GM21529 (cell line): Measurements from ENCODE around the gene OR2V2.
"Not testable (repeated sequence)": the region's sequence is repeated elsewhere in the genome, so short reads cannot be mapped to it uniquely, and the experiment has no call there.

Experiments
- ATAC-seq: cut with Tn5 transposase; IDR thresholded peaks from one replicate; pipeline ENCODE4 v1.9.1; 2021; ENCODE audit not compliant: unreplicated experiment

OR2V2 gene

DNA sequence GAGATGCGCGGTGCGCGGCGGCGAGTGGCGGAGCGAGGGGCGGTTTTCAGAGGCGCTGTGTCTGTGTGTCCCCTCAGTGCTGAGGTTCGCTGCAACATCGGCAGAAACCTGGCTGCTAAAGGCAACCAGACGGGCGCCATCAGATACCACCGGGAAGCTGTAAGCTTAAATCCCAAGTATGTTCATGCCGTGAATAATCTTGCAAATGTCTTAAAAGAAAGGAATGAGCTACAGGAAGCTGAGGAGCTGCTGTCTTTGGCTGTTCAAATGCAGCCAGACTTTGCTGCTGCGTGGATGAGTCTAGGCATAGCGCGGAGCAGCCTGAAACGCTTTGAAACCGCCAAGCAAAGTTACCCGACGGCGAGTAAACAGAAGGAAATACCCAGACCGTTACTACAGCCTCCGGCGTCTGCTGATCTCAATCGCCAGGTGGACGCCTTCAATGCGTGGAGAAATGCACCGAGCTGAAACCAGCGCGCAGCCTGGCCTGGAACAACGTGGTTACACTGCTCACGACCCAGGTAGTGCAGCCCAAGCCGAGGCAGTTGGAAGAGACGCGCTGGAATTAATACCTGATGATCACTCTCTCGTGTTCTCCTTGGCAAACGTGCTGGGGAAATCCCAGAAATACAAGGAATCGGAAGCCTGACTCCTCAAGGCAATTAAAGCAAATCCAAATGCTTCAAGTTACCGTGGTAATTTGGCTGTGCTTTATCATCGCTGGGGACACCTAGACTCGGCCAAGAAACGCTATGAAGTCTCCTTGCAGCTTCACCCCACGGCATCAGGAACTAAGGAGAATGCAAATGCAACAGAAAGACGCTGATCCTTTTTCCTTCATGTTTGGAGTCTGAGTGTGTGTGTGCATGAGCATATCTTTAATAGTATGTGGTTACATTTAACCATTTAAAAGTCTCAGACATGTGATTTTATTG is 32.3 kb upstream of the OR2V2 start:
- no peak for ATAC-seq

DNA sequence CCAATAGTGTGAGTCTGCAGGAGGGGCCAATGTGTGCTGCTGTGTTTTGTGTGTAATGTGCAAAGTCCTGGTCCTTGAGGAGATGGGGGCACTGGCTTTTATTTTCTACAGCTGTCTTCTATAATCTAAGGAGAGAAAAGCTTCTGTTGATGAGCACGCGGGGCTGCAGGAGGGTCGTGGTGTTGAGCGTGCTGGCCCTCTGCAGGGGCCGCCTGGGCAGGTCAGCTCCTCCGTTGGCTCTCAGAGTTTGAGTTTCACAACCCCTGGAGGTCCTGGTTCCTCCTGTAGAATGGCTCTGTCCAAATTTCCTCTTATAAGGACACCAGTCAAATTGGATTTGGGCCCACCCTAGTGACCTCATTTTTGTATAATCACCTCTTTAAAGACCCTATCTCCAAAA is 29.0 kb upstream of the OR2V2 start:
- no peak for ATAC-seq

DNA sequence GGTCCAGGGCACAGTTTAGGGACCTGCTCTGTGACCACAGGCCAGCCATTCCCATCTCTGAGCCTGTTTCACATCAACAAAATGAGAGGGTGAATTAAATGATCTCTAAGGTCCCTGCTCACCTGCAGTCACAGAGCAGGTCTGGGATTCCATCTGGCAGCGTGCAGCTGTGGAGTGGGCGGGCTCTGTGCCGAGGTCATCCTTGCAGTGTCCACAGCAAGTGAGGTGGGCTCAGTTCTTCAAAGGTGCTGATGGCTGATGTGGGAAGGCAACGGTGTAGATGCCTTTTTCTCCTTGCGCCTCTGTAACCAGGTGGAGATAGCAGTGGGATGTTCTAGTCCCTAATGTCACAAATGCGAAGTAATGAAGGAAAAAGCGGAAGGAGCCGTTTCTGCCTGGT is 28.3 kb upstream of the OR2V2 start:
- no peak for ATAC-seq

DNA sequence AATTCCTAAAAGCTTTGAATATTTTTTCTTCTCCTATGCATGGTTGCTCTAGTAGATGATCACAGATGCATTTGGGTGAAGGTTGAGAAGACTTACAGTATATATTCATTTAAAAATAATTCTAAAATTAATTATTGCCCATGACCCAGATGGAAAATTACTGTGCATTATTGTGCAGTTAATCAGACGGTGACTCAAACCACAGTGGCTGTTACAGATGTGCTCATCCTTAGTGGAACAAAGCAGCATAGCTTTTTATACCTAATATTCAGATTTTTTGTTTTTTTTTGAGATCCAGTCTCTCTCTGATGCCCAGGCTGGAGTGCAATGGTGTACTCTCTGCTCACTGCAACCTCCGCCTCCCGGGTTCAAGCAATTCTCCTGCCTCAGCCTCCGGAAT is 27.1 kb upstream of the OR2V2 start:
- no peak for ATAC-seq

DNA sequence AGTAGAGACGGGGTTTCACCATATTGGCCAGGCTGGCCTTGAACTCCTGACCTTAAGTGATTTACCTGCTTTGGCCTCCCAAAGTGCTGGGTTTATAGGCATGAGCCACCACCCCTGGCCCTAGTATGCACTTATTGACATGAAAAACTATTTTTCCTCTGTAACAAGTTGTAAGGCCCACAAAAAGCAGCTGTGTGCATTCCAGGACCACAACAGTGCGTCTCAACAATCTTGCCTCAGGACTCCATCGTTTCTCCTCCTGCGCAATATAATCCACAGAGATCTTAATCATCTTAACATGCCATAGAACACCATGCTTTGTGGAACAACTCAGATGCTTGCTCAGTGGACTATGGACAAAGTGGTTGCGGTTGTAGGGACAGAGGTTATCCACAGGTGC is 26.6 kb upstream of the OR2V2 start:
- no peak for ATAC-seq

DNA sequence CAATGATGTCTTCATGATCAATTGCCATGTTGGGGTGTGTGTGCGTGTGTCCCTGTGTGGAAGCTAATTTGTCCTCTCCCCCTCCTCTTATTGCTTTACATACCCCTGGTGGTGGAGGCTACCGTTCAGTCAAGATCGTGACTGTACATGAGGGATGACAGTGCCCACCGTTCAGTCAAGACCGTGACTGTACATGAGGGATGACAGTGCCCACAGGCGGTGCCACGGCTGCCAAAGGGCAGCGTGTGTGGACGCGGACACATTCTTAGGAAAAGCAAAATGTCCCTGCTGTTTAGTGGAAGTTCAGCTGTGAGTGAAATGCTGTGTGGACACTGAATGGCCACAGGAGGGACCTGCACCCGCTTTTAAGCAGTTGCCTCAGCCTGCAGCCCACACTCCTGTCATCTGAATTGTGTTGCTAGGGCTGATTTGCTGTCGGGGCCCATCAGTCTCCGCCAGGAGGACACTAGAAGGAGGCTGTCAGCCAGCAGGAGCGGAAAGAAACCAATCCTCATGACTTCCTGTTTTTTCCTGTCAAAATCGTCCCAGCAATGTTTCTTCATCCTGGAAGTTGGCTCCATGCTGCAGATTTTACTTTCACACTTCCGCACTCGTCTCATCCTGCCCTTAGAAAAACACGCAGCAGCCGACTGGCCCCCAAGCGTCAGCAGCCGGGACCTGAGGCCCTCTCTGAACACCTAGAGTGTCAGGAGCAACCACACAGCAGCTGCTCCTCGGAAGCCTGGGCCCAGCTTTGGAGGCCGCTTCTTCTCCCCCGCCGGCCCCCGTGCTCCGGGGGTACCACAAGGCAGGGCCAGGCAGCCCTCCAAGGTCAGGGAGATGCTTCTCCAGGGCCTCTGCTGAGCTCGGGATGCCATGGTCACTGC is 25.5 kb upstream of the OR2V2 start:
- ATAC-seq = no peak

DNA sequence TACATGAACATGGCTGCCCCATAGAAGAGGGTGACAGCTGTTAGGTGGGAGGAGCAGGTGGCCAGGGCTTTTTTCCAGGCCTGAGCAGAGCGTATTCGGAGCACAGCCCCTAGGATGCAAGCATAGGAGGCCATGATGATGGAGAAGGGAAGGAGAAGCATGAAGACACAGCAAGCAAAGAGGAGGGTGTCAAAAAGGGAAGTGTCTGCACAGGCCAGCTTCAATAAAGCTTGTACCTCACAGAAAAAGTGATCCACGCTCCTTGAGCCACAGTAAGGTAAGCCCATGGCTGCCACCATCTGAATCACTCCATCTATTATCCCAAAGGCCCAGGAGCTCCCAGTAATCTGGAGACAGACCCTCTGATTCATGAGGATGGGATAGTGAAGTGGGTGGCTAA is 22.9 kb upstream of the OR2V2 start:
- no peak for ATAC-seq

DNA sequence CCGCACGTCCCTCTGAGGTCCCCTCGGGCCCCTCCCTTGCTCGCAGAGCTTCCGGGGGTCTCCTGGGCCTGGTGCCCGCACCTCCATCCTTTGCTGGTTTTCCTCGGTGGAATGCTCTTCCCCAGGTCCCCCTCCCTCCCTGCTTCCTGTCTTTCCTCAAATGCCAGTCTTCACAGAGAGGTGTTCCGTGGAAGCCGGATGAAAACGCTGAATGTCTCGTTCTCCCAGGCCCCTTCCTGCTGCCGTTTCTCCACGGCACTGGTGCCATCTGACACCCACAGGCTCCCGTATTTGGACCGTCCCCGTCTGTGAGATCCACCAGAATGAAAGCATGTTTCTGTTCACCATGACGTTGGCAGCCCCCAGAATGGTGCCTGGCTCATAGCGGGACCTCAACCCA is 20.5 kb upstream of the OR2V2 start:
- no peak for ATAC-seq

DNA sequence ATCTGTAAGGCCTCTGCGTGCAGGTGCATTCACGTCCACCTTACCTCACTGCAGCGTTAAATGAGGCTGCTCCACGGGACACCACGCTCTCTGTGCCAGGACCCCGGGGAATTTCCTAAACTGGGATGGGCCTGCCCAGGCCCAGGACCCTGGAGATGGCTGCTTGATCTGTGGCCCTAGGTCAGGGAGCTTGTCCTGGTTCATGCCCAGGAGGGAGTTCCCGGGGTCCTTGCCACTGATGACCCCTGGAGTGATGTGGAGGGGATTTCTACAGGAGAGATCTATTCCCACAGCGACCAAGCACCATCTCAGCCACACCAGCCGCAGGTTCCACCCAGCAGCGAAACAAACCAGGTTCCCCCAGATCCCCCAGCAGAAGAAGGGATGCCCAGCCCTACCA is 19.9 kb upstream of the OR2V2 start:
- no peak for ATAC-seq

DNA sequence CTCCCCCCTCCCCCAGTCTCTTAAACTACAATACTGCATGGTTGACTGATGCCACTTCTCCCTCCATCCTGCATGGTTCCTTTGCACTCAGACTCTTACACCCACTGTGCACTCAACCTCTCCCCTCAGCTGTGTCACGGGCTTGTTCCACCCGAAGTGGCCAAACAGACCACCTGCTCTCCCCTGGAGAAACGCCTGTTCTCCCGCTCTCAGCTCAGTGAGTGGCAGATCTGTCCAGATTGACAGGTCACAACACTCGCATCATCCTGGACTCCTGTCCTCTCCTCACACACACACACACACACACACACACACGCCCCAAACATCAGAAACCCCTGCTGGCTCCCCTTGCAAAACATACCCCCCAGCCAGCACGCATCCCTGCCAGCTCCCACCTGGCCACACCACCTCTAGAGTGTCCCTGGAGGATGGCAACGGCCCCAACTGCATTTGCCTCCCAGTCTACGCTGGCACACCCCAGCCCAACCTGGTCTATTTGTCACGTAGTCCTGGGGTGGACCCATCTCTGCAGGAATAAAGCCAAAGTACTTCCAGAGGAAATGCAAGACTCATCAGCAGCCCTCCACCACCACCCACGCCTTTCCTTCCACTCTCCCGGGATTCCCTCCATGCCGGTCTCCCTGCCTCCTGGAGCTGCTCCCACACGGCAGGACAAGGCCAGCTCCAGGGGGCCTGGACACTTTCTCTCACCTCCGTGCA is 19.3 kb upstream of the OR2V2 start:
- no peak for ATAC-seq

DNA sequence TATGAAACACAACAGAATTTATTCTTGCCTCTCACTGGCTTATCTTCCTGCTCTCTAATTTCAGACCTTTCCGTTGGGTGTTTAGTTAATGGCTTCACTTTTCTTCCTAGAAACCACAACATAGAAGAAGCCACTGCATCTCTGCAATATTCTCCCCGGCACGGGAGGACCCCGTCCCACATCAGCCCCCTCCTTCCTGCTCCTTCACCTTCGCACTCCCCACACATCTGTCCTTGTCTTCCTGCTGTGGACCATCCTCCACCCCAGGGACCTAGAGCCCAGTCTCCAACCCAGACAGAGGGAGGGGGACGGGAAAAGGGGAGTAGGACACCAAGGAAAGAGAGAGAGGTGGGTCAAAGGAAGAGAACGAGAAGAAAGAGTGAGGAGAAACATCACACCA is 17.8 kb upstream of the OR2V2 start:
- ATAC-seq = no peak

DNA sequence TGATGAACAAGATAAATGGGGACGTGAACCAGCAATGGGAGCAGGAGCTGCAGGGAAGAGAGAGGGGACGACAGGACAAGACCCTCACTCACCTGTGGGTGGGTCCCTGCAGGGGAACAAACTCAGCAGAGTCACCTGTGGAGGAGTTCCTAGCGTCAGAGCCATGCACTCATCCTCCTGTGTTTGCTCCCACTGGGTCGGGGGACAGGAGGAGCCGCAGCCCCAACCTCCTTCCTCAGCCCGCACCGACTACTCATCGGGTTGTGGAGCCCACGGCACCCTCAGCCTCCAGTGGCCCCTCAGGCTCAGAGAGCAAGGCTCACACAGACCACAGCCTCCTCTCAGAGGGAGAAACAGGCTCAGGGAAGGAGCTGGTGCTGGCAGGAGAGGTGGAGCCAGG is 17.3 kb upstream of the OR2V2 start:
- not testable (repeated sequence) for ATAC-seq

DNA sequence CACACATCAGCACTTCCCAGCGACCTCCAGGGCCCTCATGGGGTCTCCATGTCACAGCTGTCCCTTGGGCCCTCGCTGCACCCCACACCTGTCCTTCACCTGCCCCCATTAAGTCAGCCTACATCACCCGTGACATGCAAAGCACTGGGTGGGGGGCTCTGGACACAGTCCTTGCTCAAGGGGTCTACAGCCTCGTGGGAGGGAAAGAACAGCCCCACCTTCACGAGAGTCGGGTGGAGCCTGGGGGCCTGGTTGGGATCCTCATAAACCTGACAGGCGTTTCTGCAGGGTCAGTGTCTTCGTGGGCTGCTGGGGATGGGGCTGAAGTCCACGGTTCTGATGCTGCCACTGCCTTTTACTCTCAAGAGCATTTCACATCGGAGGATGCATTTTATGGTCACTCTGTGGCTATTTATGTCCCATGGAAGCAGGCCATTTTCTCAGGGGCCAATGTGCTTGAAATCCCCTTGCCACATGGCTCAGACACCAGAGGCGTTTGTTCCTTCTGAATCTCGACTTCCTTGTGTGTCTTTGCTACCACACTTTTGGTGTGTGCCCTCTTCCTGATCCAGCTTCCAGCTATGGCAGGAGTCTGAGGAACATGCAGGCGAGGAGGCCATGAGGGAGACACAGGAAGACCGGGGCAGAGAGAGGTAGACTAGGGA is 16.4 kb upstream of the OR2V2 start, which contains the start of gene OR2V1:
OR2V1 (minus strand) TSS at position 338 of the 665 bp plus-strand sequence. CDS start 5,865 bp downstream, outside the sequence.
- no peak for ATAC-seq

DNA sequence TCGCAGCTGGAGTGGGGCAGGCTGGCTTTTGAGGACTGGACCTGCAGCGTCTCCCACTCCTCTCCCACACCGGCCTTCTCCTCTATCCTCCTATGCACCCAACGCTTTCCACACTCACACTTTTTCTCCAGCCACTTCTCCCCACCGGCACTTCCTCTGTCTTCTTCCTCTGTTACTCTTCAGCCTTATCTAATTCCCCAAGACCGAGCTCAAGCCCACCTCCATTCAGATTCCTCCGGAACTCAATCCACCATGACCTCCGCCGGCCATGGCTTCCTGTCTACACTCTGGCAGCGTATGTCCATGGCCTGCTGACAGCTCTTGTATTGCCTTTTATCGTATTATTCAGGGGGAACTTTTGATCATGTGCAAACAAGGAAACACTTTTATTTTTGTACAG is 15.9 kb upstream of the OR2V2 start:
- ATAC-seq = no peak

DNA sequence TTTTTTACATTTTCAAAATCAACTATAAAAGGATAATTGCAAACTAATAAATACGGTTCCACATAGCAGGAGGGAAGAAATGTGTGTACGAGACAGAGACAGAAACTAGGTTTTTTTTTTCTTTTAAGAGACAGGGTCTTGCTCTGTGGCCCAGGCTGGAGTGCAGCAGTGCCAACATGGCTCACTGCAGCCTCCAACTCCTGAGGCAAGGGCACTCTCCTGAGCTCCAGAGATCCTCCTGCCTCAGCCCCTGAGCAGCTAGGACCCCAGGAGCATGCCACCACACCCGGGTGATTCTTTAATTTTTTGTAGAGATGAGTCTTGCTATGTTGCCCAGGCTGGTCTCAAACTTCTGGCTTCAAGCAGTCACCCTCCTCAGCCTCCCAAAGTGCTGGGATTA is 14.3 kb upstream of the OR2V2 start:
- no peak for ATAC-seq

DNA sequence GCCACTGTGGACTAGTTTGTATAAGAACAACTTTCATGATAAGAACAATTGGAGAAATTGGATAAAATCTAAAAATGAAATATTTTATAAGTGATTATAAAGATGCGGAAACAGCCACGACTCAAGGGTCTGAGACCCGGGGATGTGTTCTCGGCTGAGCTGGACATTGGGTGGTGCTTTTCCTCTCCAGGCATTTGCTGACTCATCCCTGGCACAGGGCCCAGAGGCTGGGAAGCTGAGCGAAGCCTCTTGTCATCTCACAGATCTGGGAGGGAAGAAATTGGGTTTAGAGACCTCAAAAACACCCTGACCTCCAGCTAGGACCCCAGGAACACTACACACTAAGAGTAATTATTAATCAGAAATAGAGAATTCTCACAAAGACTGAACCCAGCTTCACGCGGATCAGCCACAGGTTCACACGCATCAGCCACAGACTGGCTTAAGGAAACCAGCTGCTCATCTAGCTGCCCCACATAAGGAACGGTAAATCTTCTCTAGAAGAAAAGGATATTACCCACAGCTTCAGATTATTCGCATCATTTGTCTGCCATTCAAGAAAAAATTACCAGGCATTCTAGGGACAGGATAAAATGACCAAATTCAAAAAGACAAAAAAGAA is 13.7 kb upstream of the OR2V2 start:
- ATAC-seq = no peak

DNA sequence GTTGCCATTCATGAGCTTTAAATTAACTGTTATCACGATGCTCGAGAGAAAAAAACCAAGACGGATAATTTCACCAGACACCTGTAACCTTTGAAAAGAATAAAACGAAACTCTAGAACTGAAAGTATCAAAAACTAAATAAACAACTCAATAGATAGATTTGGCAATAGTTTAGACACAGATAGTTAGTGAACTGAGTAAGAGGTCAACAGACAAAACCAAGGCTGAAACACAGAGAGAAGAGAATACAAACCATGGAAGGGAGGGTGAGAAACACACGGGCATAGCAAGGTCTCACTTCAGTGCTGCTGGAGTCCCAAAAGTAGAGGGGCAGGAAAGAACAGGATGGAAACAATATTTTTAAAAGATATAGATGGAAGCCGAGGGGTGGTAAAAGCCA is 13.1 kb upstream of the OR2V2 start:
- ATAC-seq = no peak

DNA sequence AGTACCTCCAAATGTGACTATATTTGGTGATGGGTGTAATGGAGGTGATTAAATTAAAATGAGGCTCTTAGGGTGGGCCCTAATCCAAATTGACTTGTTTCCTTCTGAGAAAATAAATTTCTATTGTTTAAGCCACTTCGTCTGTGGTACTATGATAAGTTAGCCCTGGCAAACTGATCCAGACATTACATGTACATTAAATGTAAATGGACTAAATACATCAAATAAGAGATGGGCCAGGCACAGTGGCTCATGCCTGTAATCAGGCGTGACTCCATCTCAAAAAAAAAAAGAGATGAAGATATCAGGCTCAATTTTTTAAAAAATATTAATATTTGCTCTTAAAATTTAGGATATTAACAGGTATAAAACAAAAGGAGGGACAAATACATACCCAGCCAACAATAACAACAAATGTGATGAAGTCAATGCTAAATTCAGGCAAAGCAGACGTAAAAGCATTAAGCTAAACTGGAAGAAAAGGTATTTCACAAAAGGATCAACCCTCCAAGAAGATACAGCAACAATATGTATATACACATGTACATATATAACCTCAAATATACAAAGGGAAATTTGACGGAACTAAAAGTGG is 10.9 kb upstream of the OR2V2 start:
- no peak for ATAC-seq

DNA sequence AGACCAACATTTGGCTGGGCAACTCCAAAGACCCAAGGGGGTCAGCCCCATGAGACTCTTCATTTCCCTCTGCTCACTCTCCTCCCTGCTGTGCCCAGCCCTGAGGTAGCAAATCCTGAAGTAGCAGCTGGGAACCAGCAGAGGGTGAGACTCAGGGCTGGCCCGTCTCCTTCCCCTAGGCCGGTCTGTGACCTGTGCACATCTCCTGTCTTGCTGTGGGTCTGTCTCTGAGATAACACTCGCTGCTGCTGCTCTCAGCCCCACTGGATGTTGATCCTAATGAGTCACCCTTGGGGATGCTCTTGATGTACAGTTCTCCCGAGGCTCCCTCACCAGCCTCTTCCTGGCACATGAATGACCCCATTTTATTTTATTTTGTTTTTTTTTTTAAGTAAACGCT is 9.1 kb upstream of the OR2V2 start:
- ATAC-seq = no peak

DNA sequence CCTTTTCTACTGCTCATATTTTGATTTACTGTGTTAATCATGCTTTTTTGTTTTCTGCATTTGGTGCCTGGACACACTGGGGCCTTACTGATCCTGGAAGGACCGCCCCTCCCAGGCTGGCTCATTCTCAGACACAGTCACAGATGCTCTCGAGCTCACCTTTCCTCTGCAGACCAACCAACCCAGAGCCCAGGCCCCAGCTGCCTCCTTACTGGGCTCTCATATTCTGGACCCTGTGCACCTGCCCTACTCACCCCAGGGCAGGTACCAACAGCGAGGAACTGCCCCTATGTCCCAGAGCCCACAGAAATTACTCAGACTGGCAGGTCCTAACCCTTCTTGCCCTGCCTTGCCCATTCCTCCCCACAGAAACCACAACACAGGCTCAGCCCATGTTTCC is 6.6 kb upstream of the OR2V2 start:
- no peak for ATAC-seq
